Measurements from ENCODE around the gene HIF1AN. TPM values are rescaled to one million over a fixed set of nuclear protein-coding genes. Genes with fewer than 3 reads are reported as not detected.
"Not testable (repeated sequence)": the region's sequence is repeated elsewhere in the genome, so short reads cannot be mapped to it uniquely, and the experiment has no call there.

The HIF1AN gene
- total RNA-seq, 1 donor = 14.2 TPM

DNA sequence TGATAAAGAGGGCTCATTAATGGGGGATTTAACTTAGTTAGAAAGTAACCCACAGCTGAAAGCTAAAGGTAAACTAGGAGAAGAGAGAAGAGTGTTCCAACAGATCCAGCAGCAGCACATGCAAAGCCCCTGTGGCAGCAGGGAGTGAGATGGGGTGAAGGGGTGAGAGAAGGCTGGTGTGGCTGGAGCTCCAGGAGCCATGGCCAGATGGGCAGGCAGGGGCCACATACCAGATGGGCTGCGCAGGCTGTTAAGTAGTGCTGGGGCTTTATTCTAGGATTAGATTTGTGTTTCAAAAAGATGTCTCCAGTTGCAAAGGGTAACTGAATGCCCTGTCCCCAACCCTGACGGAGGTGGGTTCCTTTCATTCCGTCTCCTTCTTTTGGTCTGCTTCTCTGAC lies 33.2 kb downstream of the HIF1AN start:
- no peak overlapping the region for H3K4me3 ChIP-seq (ENCODE audit: low read depth, low read length)
- no peak for DNase-seq (ENCODE audit: low read depth)
- TF ChIP-seq, protein P1, sequence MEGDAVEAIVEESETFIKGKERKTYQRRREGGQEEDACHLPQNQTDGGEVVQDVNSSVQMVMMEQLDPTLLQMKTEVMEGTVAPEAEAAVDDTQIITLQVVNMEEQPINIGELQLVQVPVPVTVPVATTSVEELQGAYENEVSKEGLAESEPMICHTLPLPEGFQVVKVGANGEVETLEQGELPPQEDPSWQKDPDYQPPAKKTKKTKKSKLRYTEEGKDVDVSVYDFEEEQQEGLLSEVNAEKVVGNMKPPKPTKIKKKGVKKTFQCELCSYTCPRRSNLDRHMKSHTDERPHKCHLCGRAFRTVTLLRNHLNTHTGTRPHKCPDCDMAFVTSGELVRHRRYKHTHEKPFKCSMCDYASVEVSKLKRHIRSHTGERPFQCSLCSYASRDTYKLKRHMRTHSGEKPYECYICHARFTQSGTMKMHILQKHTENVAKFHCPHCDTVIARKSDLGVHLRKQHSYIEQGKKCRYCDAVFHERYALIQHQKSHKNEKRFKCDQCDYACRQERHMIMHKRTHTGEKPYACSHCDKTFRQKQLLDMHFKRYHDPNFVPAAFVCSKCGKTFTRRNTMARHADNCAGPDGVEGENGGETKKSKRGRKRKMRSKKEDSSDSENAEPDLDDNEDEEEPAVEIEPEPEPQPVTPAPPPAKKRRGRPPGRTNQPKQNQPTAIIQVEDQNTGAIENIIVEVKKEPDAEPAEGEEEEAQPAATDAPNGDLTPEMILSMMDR (IDR thresholded peaks at IDR 0.05; ENCODE audit: insufficient read depth, low read depth, low read length) = no peak

DNA sequence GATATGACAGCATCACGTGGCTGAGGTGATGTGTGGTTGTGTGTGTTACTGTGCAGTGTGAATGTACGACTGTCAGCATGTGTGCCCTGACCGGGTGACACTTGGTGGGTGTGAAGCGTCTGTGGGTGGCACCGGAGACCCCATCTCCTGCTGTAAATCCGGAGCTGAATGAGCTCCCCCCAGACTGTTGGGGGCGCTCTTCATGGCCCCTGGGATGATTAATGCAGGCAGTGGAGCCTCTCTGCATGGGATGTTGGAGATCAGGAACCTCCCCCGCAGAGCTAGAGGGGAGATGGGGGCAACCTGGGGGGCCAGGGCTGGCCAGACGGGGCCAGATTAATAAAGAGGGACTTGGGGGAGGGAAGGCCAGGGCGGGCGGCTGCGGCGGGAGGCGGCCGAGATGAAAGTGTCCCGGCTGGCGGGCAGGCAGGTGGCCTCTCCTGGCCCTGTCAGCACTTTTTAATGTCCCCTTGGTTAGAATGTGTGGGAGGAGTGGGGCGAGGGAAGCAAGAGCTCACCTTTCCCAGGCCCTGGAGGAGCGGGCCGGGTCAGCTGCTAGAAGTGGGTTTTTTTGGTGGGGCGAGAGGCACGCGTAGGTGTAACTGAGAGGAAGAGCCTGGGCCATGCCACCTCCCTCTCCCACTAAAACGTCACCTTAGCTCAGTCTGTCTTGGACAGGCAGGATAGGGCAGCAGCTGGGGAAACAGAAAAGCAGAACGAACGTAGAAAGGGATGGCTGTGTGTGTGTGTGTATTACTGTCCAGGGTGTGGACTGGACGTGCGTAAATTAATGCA lies 34.1 kb downstream of the HIF1AN start:
- TF ChIP-seq, protein P1 (IDR thresholded peaks at IDR 0.05; ENCODE audit: insufficient read depth, low read depth, low read length) = no peak
- H3K4me3 ChIP-seq (ENCODE audit: low read depth, low read length) = no peak overlapping the region
- no peak for DNase-seq (ENCODE audit: low read depth)

DNA sequence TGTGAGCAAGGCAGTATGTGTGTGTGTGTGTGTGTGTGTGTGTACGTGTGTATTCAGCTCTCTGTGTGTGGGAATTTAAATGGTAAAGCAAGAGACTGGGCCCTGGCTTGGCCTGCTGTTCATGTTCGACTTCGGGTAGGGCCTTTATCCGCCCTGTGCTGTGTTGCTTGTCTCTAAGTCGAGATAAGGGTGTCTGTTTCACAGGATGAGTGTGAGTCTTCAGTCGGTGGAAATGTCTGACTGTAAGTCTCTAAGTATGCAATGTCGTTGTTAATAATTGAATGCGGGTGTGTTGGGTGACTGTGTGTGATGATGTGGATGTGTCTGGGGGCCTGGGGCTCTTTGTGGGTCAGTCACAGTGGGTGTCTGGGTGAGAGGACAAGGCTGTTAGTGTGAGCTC lies 34.8 kb downstream of the HIF1AN start:
- DNase-seq (ENCODE audit: low read depth) = no peak
- TF ChIP-seq, protein P1 (IDR thresholded peaks at IDR 0.05; ENCODE audit: insufficient read depth, low read depth, low read length) = no peak
- no peak overlapping the region for H3K4me3 ChIP-seq (ENCODE audit: low read depth, low read length)

DNA sequence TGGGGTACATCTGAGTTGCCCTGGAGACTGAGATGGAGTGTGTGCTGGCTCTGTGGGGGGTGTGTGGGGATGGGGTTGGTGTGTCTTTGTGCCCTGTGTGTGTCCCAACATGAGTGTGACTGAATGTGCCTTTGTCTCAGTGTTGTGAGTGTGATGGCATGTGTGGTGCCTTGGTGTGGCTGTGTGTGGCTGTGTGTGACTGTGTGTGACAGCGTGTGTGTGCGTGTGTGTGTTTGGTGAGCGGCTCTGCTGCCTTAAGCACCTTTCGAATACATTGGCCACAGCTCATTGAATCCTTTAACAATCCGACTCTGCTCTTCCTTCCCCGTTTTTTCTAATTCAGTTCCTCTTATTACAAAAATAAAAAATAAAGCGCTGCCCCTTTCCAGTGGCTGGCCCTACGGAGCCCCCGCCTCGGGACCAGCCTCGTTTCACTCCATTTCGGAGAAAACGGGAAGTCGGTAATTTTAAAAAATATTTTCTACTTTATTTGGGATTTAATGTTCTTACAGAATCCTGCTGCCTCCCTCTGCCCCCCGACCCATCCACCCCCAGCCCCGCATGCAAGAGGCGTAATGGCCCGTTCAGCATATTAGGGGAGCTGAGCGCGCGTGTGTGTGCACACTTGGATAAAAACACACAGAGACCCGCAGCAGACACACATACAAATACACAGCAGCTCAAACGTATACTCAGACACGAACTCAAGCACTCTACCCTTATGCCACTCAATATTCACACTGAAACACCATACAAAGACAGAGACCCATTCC lies 35.5 kb downstream of the HIF1AN start:
- TF ChIP-seq, protein P1 (IDR thresholded peaks at IDR 0.05; ENCODE audit: insufficient read depth, low read depth, low read length) = no peak
- DNase-seq (ENCODE audit: low read depth) = no peak
- no peak overlapping the region for H3K4me3 ChIP-seq (ENCODE audit: low read depth, low read length)

DNA sequence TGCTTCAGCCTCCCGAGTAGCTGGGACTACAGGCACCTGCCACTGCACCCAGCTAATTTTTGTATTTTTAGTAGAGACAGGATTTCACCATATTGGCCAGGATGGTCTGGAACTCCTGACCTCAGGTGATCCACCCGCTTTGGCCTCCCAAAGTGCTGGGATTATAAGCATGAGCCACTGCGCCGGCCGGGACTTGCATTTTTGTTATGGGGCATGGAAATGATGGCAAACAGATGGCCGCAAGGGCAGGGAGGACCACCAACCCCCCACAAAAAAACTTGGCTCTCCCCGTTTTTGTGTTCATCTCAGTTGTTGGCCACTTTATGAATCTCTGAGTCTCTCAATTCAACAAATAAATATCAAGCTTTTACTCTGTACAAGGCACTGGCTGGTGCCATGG lies 39.4 kb downstream of the HIF1AN start:
- H3K4me3 ChIP-seq (ENCODE audit: low read depth, low read length); DNase-seq (ENCODE audit: low read depth): not testable (repeated sequence)

DNA sequence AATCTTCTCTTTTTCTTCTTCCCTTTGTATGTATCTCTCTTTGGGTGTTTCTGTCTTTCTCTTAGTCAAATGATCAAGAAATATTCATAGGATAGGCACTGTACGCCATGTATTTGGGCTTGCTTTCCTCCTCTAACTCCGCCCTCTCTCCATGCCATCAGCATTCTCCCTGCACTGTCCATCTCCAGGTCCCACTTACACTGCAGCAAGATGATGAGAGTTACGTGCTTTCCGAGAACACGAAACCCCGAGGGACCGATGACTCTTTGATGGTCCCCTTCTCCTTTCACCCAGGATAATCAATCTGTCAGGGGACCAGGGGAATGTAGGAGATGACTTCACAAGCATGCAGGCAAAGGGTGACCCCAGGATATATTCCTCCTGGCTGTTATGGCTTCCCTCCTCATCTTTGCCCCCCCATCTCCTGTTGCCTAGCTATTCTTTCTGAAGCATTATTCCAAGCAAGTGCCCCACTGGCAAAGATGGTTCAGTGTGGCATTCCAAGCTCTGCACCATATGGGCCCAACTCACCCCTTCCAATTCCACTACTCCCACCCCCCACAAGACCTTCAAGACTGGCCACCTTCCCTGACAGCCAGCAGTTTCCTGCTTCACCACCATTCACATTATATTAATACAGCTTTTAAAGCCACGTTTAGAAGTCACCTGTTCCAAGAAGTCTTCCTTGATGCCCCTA lies 40.0 kb downstream of the HIF1AN start:
- no peak overlapping the region for H3K4me3 ChIP-seq (ENCODE audit: low read depth, low read length)
- no peak for DNase-seq (ENCODE audit: low read depth)
- TF ChIP-seq, protein P1 (IDR thresholded peaks at IDR 0.05; ENCODE audit: insufficient read depth, low read depth, low read length) = no peak

DNA sequence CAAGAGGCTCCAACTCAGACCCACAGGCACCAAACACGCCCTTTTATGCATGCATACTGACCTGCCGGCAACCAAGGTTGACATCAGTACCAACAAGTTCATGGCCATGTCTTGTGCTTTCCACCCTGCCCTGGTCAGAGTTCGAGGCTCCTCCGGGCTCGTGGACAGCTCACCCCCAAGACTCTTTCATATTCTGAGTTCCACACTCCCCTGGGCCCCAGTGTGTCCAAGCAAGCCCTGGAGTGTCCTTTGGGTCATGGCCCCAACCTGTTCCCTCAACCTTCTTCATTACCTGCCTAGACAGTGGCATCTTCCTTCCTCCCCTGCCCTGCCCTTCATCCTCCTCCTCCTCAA lies 40.5 kb downstream of the HIF1AN start:
- TF ChIP-seq, protein P1 (IDR thresholded peaks at IDR 0.05; ENCODE audit: insufficient read depth, low read depth, low read length) = no peak
- DNase-seq (ENCODE audit: low read depth) = no peak
- H3K4me3 ChIP-seq (ENCODE audit: low read depth, low read length) = no peak overlapping the region

Measured in fibroblast of villous mesenchyme (primary cell).